ENCODE results near the gene ZW10.
A peak's percentile ranks its signal among the peaks of the same experiment; 100 is the strongest.
"Not testable (repeated sequence)": the region's sequence is repeated elsewhere in the genome, so short reads cannot be mapped to it uniquely, and the experiment has no call there.

Gene ZW10

GRCh38 chr11:113796663-113797259 lies 23.3 kb upstream of the ZW10 start:
- Histone ChIP-seq H3K27me3 (ENCODE audit: low read length) (no peaks in the 10 kb centered on the region), H3K4me2 (ENCODE audit: low read depth, low read length, poor library complexity, severe bottlenecking) (no peak overlapping the region), H3K9me3 (ENCODE audit: insufficient read depth, low read length) (no peaks in the 10 kb centered on the region), H3K27ac (ENCODE audit: low read depth, low read length) (no peak overlapping the region), H3K9ac (ENCODE audit: low read length) (no peak overlapping the region), H3K9me2 (replicated peaks; ENCODE audit: insufficient read depth, low read length) (no peaks in the 10 kb centered on the region), H4K20me1 (ENCODE audit: low read depth, low read length) (no peaks in the 10 kb centered on the region), H3F3A (ENCODE audit: insufficient read depth) (no peaks in the 10 kb centered on the region), H3K79me2 (ENCODE audit: insufficient read depth, low read length) (no peaks in the 10 kb centered on the region), H3K36me3 (ENCODE audit: low read length) (0 out of 2 replicates have a peak, but pooled peaks cover 3% of the 10 kb centered on the region), H2AFZ (ENCODE audit: low read depth, low read length, severe bottlenecking) (no peak overlapping the region), H3K4me3 (ENCODE audit: insufficient read depth, low read length, poor library complexity, severe bottlenecking) (no peak overlapping the region)
- TF ChIP-seq CTCF (IDR thresholded peaks at IDR 0.05; ENCODE audit: insufficient read depth, low read length, poor library complexity, severe bottlenecking) (peak; percentile 56), EZH2phosphoT487 (conservative IDR thresholded peaks at IDR 0.05; ENCODE audit: low read length) (no peak)

GRCh38 chr11:113789675-113790320 lies 16.3 kb upstream of the ZW10 start:
- H2AFZ ChIP-seq (ENCODE audit: low read depth, low read length, severe bottlenecking): no peak overlapping the region

GRCh38 chr11:113789016-113789415 lies 15.5 kb upstream of the ZW10 start:
- H2AFZ ChIP-seq (ENCODE audit: low read depth, low read length, severe bottlenecking); H3K36me3 ChIP-seq (ENCODE audit: low read length); H3F3A ChIP-seq (ENCODE audit: insufficient read depth); H4K20me1 ChIP-seq (ENCODE audit: low read depth, low read length); H3K9ac ChIP-seq (ENCODE audit: low read length); H3K79me2 ChIP-seq (ENCODE audit: insufficient read depth, low read length); H3K9me3 ChIP-seq (ENCODE audit: insufficient read depth, low read length); H3K27me3 ChIP-seq (ENCODE audit: low read length); H3K4me2 ChIP-seq (ENCODE audit: low read depth, low read length, poor library complexity, severe bottlenecking); H3K27ac ChIP-seq (ENCODE audit: low read depth, low read length); H3K9me2 ChIP-seq (replicated peaks; ENCODE audit: insufficient read depth, low read length); H3K4me3 ChIP-seq (ENCODE audit: insufficient read depth, low read length, poor library complexity, severe bottlenecking): not testable (repeated sequence)

More at GRCh38 chr11:113789675-113790320, 16.3 kb upstream of the ZW10 start:
- Histone ChIP-seq H4K20me1 (ENCODE audit: low read depth, low read length) (no peaks in the 10 kb centered on the region), H3K36me3 (ENCODE audit: low read length) (no peaks in the 10 kb centered on the region), H3K79me2 (ENCODE audit: insufficient read depth, low read length) (no peaks in the 10 kb centered on the region), H3K27ac (ENCODE audit: low read depth, low read length) (no peak overlapping the region), H3K9me2 (replicated peaks; ENCODE audit: insufficient read depth, low read length) (no peaks in the 10 kb centered on the region), H3K4me3 (ENCODE audit: insufficient read depth, low read length, poor library complexity, severe bottlenecking) (no peak overlapping the region), H3F3A (ENCODE audit: insufficient read depth) (no peaks in the 10 kb centered on the region), H3K9ac (ENCODE audit: low read length) (no peak overlapping the region), H3K9me3 (ENCODE audit: insufficient read depth, low read length) (no peaks in the 10 kb centered on the region), H3K27me3 (ENCODE audit: low read length) (no peaks in the 10 kb centered on the region), H3K4me2 (ENCODE audit: low read depth, low read length, poor library complexity, severe bottlenecking) (no peak overlapping the region)
- TF ChIP-seq CTCF (IDR thresholded peaks at IDR 0.05; ENCODE audit: insufficient read depth, low read length, poor library complexity, severe bottlenecking) (no peak), EZH2phosphoT487 (conservative IDR thresholded peaks at IDR 0.05; ENCODE audit: low read length) (no peak)

- H3K4me2 ChIP-seq (ENCODE audit: low read depth, low read length, poor library complexity, severe bottlenecking): no peak overlapping the region
- no peak overlapping the region for H3K4me3 ChIP-seq (ENCODE audit: insufficient read depth, low read length, poor library complexity, severe bottlenecking)
- H3K9me2 ChIP-seq (replicated peaks; ENCODE audit: insufficient read depth, low read length): no peaks in the 10 kb centered on the region
- TF ChIP-seq EZH2phosphoT487 (conservative IDR thresholded peaks at IDR 0.05; ENCODE audit: low read length) (no peak), CTCF (IDR thresholded peaks at IDR 0.05; ENCODE audit: insufficient read depth, low read length, poor library complexity, severe bottlenecking) (no peak)
- no peaks in the 10 kb centered on the region for H3F3A ChIP-seq (ENCODE audit: insufficient read depth)
- H4K20me1 ChIP-seq (ENCODE audit: low read depth, low read length): no peaks in the 10 kb centered on the region
- H3K27me3 ChIP-seq (ENCODE audit: low read length): no peaks in the 10 kb centered on the region
- H3K36me3 ChIP-seq (ENCODE audit: low read length): no peaks in the 10 kb centered on the region
- no peak overlapping the region for H2AFZ ChIP-seq (ENCODE audit: low read depth, low read length, severe bottlenecking)
- no peaks in the 10 kb centered on the region for H3K9me3 ChIP-seq (ENCODE audit: insufficient read depth, low read length)
- H3K27ac ChIP-seq (ENCODE audit: low read depth, low read length): no peak overlapping the region
- H3K9ac ChIP-seq (ENCODE audit: low read length): no peak overlapping the region
- H3K79me2 ChIP-seq (ENCODE audit: insufficient read depth, low read length): no peaks in the 10 kb centered on the region
Observed at GRCh38 chr11:113782134-113782533, 8.6 kb upstream of the ZW10 start.
